SK-N-MC (cell line): ENCODE data around the gene GOLGA2.
A peak's percentile ranks its signal among the peaks of the same experiment; 100 is the strongest.

Experiments
- DNase-seq: peaks from one replicate; pipeline ENCODE4 v3.0.0-alpha.2; 2011; ENCODE audit warnings: low read depth, low spot score
- H3K27ac ChIP-seq: fragments of 200-600 bp; sonication (generic); 2 replicates; pipeline ENCODE4 v1.5.1; 2016; ENCODE audit warnings: mixed run types
- H3K36me3 ChIP-seq: fragments of 200-600 bp; sonication (generic); 2 replicates; pipeline ENCODE4 v1.6.1; 2017; ENCODE audit warnings: antibody characterized with exemption, low read length, mixed read lengths; ENCODE audit not compliant: insufficient read depth
- H3K4me3 ChIP-seq: fragments of 200-600 bp; sonication (generic); 2 replicates; pipeline ENCODE4 v1.5.1; 2016
- H3K9ac ChIP-seq: fragments of 200-600 bp; sonication (generic); 2 replicates; pipeline ENCODE4 v1.8.0; 2017; ENCODE audit warnings: mixed run types, mixed read lengths; ENCODE audit not compliant: insufficient read length
- H3K9me3 ChIP-seq: fragments of 200-600 bp; sonication (generic); 2 replicates; pipeline ENCODE4 v1.6.1; 2017; ENCODE audit warnings: low read depth, mild to moderate bottlenecking, antibody characterized with exemption, low read length, moderate library complexity, mixed read lengths
- EZH2 ChIP-seq: fragments of 200-600 bp; sonication (generic); IDR thresholded peaks from one replicate; pipeline ENCODE4 v1.6.1; 2017; ENCODE audit warnings: antibody characterized with exemption
- FOXP2 ChIP-seq: optimal IDR thresholded peaks from 2 replicates; pipeline ENCODE3; 2011; ENCODE audit warnings: mild to moderate bottlenecking, moderate library complexity; ENCODE audit not compliant: insufficient read depth; ENCODE audit errors: extremely low read length, control extremely low read depth
- POLR2AphosphoS5 ChIP-seq: IDR thresholded peaks from 2 replicates; pipeline ENCODE4 v1.6.1; 2012; ENCODE audit warnings: mild to moderate bottlenecking, low read depth, low read length, borderline replicate concordance

GOLGA2 gene

GRCh38 chr9:128275198-128276007 lies at the start of gene GOLGA2:
GOLGA2 (minus strand) TSS chr9:128276007; CDS start chr9:128275976, 31 bp downstream.
- H3K36me3 ChIP-seq, result peaks cover 24% of the 10 kb centered on the region

GRCh38 chr9:128324401-128324800 lies 48.6 kb upstream of the GOLGA2 start:
- H3K9ac ChIP-seq, result no peak overlapping the region
- H3K9me3 ChIP-seq, result no peaks in the 10 kb centered on the region
- H3K4me3 ChIP-seq, result no peak overlapping the region
- TF ChIP-seq POLR2AphosphoS5 (no peak), EZH2 (no peak), FOXP2 (no peak)
- no peak for DNase-seq
- H3K27ac ChIP-seq, result no peak overlapping the region
- peaks cover 15% of the 10 kb centered on the region; the same call in 1 of the 2 replicates for H3K36me3 ChIP-seq

More at GRCh38 chr9:128275198-128276007, at the start of gene GOLGA2:
- Histone ChIP-seq H3K4me3 (peak within 1 kb of the TSS; percentile 97), H3K27ac (peak within 1 kb of the TSS; percentile 75), H3K9ac (peak within 1 kb of the TSS; percentile 95), H3K9me3 (no peaks in the 10 kb centered on the region)
- TF ChIP-seq FOXP2 (no peak), POLR2AphosphoS5 (no peak), EZH2 (no peak)
- DNase-seq, result no peak

- no peaks in the 10 kb centered on the region for H3K9me3 ChIP-seq
- no peak overlapping the region for H3K27ac ChIP-seq
- DNase-seq, result no peak
- peaks cover 15% of the 10 kb centered on the region; the same call in 1 of the 2 replicates for H3K36me3 ChIP-seq
- no peak for TF ChIP-seq POLR2AphosphoS5
- TF ChIP-seq FOXP2, result no peak
- TF ChIP-seq EZH2, result no peak
- peak overlapping the region; percentile 94 for H3K4me3 ChIP-seq
- peak overlapping the region; percentile 98 for H3K9ac ChIP-seq
These were observed 48.0 kb upstream of the GOLGA2 start for GRCh38 chr9:128323791-128324190.

GRCh38 chr9:128323212-128323730 lies 47.5 kb upstream of the GOLGA2 start:
- peaks cover 15% of the 10 kb centered on the region; the same call in 1 of the 2 replicates for H3K36me3 ChIP-seq
- TF ChIP-seq EZH2, result no peak
- H3K4me3 ChIP-seq, result peak overlapping the region; percentile 94
- DNase-seq, result no peak
- peak overlapping the region; percentile 98 for H3K9ac ChIP-seq
- H3K9me3 ChIP-seq, result no peaks in the 10 kb centered on the region
- 0 out of 2 replicates have a peak overlapping the region, but pooled peaks have one; percentile 3 for H3K27ac ChIP-seq

GRCh38 chr9:128322404-128323211 lies 46.8 kb upstream of the GOLGA2 start, which contains the start of the genes COQ4 and TRUB2:
COQ4 (plus strand) TSS chr9:128322839; CDS start chr9:128322859, 20 bp downstream.
TRUB2 (minus strand) TSS chr9:128322447; CDS start chr9:128322408, 39 bp downstream.
- peak; percentile 79 for DNase-seq
- Histone ChIP-seq H3K9me3 (no peaks in the 10 kb centered on the region), H3K27ac (peak within 1 kb of the TSS; percentile 97), H3K36me3 (peaks cover 15% of the 10 kb centered on the region; the same call in 1 of the 2 replicates), H3K4me3 (peak within 1 kb of the TSS; percentile 94), H3K9ac (peak within 1 kb of the TSS; percentile 98)
- TF ChIP-seq FOXP2, result peak; percentile 34
- no peak for TF ChIP-seq EZH2
- peak; percentile 88 for TF ChIP-seq POLR2AphosphoS5

GRCh38 chr9:128321879-128322403 lies 46.1 kb upstream of the GOLGA2 start:
- DNase-seq, result no peak
- H3K36me3 ChIP-seq, result peaks cover 21% of the 10 kb centered on the region; the same call in 1 of the 2 replicates
- TF ChIP-seq FOXP2 (no peak), POLR2AphosphoS5 (no peak), EZH2 (no peak)
- H3K9me3 ChIP-seq, result no peaks in the 10 kb centered on the region
- peak overlapping the region; percentile 98 for H3K9ac ChIP-seq
- H3K27ac ChIP-seq, result no peak overlapping the region
- peak overlapping the region; percentile 94 for H3K4me3 ChIP-seq

- Histone ChIP-seq H3K27ac (no peak overlapping the region), H3K4me3 (peak overlapping the region; percentile 94), H3K36me3 (peaks cover 27% of the 10 kb centered on the region; the same call in 1 of the 2 replicates), H3K9me3 (no peaks in the 10 kb centered on the region), H3K9ac (peak overlapping the region; percentile 98)
- no peak for DNase-seq
- TF ChIP-seq EZH2 (no peak), FOXP2 (no peak), POLR2AphosphoS5 (no peak)
These were observed 45.5 kb upstream of the GOLGA2 start for GRCh38 chr9:128321343-128321742.

- no peak overlapping the region for H3K4me3 ChIP-seq
- no peak for TF ChIP-seq POLR2AphosphoS5
- no peak for TF ChIP-seq FOXP2
- no peak for TF ChIP-seq EZH2
- no peak overlapping the region for H3K27ac ChIP-seq
- H3K36me3 ChIP-seq, result peaks cover 33% of the 10 kb centered on the region; the same call in 1 of the 2 replicates
- no peaks in the 10 kb centered on the region for H3K9me3 ChIP-seq
- DNase-seq, result no peak
- H3K9ac ChIP-seq, result no peak overlapping the region
These were observed 41.8 kb upstream of the GOLGA2 start for GRCh38 chr9:128317629-128318028.
